Activated effector memory CD4-positive, alpha-beta T cell treated with Interleukin-2 at 50 U/mL for 16 hours (primary cell): ENCODE results near the gene RERE.

Experiments
- DNase-seq: peaks from one replicate; pipeline ENCODE4 v3.0.0-alpha.2; 2020

The RERE gene

DNA sequence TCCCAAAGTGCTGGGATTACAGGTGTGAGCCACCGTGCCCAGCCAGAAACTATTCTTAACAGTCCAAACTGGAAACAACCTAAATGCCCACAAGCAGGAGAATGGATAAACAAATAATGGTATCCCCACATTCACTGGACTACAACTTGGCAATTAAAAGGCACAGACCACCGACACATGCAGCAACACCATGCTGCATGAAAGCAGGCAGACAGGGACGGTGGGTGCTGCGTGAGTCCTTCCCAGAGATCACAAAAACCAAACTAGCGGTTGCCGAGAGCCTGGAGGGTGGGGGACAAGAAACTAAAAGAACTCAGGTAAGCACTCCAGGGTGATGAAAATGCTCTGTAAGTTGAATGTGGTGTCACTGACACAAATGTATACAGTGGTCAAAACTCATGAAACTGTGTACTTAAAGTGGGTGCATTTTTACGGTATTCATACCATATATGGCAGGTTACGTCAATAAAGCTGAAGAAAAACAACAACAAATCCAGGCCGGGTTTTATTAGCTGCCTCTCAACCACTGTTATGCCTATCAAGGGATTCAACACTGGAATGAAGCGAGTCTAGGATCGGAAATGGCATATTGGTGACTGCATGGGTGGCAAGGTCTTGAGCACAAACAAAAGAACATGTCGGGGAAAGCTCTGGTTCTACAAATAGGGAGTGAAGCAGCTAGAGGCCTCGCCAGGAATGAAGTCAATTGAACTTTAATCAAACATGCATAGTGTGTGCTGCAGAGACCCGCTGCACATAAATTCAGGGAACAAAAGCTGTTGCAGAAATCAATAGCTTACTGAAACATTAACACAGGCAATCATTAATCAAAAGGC is 447.2 kb downstream of the RERE start:
- DNase-seq, result no peak

GRCh38 chr1:8368956-8369639 is 448.3 kb downstream of the RERE start:
- no peak for DNase-seq

DNA sequence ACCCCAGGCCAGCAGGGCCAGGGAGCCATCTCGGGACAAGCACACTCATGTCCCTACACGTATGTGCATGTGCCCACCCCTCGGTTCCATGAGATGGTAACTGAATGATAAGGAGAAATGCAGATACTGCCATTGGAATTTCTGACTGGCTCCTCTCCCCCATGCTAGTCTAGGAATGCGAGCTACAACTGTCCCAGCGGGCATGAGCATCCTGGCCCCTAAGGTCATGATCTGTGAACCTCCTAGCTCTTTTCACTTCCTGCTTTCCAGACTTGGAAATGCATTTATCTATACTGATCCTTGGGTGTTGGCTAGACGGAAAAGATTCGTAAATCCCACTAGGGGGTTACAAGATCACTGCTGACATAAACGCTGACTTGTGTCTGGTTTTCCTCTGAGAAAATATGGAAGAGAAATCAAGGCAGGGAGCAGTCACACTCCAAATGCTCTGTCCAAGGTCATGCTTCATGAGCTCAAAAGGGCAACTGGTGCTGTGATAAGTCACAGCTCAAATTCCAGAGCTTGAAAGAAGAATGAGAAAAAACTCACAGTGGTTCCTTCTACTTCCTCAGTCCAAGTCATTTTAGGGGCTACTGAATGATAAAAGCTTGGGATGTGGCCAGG is 449.8 kb downstream of the RERE start:
- no peak for DNase-seq

DNA sequence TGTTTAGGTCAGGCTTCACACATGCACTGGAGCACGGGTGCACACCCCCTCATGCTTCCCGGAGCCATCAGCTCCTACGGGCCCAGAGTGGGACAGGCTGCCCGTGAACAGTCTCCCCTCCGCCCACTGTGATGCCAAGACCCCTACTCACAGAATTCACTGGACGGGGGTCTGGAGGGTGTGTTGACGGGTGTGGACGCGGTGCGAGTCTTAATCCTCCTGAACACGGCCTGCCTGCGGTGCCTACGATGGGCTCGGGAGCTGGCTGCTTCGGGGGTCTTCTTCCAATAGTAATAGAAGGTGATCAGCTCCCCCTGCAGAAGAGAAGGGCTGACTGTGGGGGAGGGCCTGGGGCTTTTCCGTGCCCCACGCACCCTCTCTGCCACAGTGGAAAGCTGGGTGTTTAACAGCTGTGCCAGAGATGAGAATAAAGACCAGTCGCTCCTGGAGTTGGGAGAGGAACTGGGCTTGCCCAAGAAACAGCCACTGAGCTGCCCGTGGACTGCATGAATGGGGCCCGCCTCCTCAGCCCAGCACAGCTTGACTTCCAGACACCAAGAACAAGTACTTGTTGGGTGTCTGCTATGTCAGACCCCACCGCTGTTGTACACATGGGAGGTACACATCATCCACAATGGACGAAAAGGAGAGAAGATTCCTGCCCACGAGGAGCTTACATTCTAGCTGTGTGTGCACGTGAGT is 451.6 kb downstream of the RERE start:
- DNase-seq, result no peak

GRCh38 chr1:8364528-8365442 is 452.7 kb downstream of the RERE start:
- DNase-seq, result no peak

GRCh38 chr1:8363767-8364301 is 453.6 kb downstream of the RERE start:
- no peak for DNase-seq

GRCh38 chr1:8363186-8363766 is 454.2 kb downstream of the RERE start:
- no peak for DNase-seq

- no peak for DNase-seq
These were observed 454.7 kb downstream of the RERE start for GRCh38 chr1:8362701-8363101.

DNA sequence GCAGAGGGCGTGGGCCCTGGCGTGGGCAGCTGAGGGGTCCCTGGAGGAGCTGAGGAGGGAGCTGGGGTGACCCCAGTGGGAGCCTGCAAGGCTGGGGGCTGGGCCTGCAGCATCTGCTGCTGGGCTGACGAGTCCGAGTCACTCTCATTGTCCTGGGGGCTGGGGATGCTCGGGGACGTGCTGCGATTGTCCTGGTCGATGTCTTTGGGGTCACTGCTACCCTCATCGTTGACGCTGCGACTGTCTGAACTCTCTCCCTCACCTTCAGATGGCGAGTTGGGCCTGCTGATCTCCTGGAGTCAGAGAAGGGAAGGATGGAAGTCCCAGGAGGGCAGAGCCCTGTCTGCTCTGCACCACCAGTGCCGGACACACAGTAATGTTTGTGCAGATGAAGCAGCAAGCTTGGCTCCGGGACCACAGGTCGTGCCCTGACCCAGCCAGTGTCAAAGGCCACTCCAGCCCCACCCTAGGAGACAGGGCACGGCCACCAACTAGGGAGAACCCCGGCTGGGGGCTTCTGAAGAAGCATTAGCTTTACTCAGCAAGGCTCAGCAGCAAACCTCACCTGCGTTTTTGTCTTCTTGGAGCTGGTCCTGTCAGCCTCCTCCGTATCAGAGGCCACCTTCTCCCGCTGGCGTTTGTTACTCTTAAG is 456.1 kb downstream of the RERE start:
- no peak for DNase-seq

DNA sequence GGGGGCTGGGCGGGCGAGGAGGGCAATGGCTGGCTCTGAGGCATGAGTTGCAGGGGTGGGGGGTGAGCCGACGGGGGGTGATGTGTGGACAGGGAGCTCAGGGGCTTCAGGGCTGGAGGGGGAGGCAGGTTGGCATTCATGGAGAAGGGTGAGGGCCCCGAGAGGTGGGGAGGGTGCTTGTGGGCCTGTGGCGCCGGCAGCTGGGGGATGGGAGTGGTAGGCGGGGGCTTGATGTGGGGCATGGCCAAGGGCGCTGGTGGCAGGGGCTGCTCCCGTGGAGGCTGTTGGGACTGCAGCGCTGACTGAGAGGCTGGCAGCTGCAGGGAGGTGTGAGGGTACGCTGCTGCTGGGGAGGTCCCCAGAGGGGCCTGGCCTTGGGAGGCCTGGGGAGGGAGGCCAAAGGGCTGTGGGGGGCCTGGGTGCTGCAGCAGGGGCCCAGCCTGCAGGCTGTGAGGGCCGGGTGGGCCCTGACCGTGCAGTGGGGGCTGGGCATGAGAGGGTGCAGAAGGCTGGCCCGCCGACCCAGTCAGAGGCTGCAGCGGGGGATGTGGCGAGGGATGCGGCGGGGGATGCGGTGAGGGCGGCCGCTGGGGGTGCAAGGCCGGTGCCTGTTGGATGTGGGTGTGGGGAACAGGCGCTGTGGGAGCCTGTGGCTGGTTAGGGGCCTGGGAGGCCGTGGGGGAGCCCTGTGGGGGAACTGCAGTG is 456.8 kb downstream of the RERE start:
- no peak for DNase-seq

DNA sequence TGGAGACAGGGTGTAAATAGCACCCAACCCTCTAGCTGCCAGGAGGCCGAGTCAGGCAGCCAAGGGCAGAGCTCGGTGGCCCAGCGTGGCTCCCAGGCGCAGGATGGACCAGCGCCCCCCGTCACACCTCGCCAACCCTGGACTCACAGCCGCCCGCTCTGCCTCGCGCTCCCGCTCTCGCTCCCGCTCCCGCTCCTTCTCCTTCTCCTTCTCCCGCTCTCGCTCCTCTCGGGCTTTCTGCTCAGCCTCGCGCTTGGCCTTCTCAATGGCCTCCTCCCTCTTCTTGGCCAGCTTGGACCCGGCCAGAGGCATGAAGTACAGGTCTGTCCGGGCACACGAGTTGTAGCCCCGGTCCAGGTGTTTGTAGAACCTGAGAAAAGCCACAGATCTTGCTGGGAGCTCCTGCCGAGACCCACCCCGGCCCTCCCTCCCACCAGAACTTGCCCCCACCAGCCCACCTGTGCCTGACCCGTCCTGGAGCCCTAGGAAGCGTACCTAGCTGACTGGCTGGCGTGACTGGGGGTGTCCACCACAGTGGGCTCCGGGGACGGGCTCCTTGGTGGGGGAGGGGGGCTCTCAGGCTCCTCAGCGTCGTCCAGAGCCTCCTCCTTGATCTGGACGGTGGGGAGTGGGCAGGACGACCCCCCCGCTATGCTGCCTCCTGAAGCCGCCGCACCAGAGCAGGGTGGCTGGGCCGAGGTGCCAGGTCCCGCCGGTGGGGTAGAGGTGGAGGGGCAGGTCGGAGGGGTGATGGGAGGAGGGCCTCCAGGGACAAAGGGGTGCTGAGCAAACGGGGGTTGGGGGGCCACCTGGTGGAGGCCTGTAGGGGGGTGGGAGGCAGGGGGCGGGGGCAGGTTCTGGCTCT is 457.6 kb downstream of the RERE start:
- no peak for DNase-seq

DNA sequence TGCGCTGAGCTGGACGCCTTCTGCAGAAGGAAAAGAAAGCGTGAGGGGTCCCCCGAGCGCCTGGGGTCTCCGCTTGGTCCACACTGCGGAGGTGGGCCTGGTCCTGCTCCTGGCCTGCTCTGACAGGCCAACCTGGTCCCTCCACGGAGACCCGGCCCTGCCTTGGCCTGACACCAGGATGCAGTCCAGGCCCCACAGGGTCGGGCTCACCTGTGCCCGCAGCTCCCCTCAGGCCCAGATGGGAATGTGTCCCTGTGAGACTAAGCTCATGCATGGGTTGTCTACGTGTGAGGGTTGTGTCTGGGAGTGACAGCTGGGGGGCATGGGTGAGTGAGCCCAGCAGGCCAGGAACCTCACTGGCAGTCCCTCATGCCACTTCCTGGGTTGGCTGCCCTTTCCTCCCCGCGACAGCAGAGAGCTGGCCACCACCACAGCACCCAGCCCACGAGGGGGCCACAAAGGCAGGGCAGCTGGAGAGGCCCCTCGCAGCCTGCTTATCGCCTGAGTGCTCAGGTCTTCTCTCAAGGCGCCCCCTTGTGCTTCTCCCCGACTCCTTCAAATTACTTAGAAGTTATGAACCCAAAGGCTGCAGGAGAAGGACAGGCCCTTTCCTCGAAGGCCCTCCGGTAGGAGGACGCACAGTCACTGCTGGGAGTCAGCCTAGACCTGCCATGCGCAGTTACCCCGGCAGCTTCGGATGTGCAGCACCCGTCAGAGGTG is 458.4 kb downstream of the RERE start:
- DNase-seq, result no peak

- no peak for DNase-seq
These were observed 459.1 kb downstream of the RERE start for GRCh38 chr1:8358241-8358896.

DNA sequence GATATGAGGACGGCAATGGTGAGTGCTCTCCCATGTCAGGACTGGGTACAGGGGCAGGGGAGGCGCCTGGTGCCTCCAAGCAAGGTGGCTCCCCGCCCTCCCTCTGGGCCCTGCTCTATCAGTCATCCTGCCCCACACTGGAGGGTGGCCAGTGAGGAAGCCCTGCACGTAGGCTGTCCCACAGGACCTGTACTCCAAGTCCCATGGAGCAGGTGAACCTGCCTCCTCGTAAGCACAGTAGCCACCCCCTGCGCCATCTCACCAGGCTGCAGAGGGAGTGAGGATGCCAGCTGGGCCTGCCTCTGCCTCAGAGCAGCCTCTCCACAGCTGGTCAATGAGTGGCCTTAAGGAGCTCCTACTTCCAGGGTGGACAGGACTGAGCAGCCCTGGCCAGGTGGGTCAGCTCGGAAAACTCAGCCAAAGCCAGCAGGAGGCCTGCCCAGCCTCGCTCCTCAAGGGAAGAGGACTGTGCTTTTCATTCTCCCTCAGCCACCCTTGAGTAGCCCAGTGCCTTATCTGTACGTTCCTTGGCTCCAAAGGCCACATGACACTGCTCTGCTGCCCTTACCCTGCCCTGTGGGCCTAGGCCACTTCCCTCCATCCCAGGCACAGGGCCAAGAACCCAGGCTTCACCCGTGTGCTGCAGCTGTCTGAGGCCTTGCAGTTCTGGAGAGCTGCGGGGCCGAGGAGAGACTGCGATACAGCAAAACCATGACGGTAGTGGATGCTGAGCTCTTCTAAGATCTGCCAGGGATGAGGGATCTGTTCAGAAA is 459.9 kb downstream of the RERE start:
- no peak for DNase-seq

DNA sequence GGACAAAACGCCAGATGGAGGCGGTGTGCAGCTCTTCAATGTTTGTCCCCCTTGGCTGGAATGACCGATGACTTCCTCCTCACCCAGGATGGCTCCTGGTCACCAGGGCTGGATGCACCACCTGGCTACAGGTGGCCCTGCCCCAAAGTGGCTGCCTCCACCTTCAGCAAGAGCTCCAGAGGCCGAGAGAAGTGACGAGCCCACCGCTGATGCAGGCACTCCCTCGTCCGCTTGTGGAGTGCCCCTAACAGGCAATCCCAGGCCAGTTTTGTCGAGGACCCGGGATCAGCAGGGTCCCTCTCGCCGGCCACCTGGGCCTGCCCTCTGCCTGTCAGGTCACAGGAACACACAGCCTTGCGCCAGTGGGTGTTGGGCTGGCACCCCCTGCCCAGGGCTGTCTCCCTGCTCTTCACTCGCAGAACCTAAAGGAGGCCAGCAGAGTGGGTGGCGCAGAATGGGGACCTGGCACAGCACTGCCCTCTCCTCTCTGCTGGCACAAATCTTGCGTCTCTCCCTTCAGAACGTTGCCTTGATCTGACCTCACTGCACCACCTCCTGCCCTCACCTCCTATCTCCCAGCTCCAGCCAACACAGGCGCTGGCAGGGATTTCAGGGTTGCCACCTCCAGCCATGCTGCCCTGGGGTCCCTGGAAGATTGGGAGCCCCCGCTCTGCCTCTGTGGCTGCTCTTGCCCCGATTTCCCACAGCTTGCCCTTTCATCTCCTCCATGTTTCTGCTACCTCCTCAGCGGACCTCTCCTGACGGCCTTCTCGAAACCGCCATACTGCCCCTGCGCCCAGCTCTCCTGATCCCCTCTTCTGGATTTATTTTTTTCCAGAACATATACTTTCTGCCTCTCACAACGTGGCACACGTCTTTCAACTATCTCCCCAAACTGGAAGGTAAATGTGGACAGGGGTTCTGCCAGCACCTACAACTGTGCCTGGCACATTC is 460.9 kb downstream of the RERE start:
- no peak for DNase-seq
